Small intestine (tissue), 7 donors: ENCODE results near the gene ANKS6. TPM values are rescaled to one million over a fixed set of nuclear protein-coding genes. Genes with fewer than 3 reads are reported as not detected.

Source experiments
- DNase-seq, 2 donors: peaks; one replicate each; pipeline versions ENCODE4 v3.0.0 to v3.0.0-alpha.2; 2013
- FAIRE-seq: peaks from 2 replicates; lab custom pipeline; 2012; peaks lifted over from hg19 to GRCh38; lab: Jason Lieb, UNC
- H3K27ac ChIP-seq, 3 donors: one replicate each; pipeline ENCODE4 v1.5.1; 2013; ENCODE audit warnings: low read length in 2 of 3, mild to moderate bottlenecking in 2 of 3, control low read depth in 1 of 3, inconsistent platforms in 1 of 3, low read depth in 1 of 3, moderate library complexity in 1 of 3
- H3K27me3 ChIP-seq, 3 donors: one replicate each; pipeline ENCODE4 v1.6.1; 2013; ENCODE audit warnings: low read length in 3 of 3, inconsistent platforms in 1 of 3; ENCODE audit not compliant: control insufficient read depth in 3 of 3, insufficient read depth in 3 of 3
- H3K36me3 ChIP-seq, 3 donors: one replicate each; pipeline ENCODE4 v1.6.1; 2013; ENCODE audit warnings: low read length in 3 of 3, inconsistent platforms in 1 of 3, low read depth in 1 of 3, mild to moderate bottlenecking in 1 of 3, moderate library complexity in 1 of 3; ENCODE audit not compliant: control insufficient read depth in 3 of 3, insufficient read depth in 2 of 3
- H3K4me1 ChIP-seq, 3 donors: one replicate each; pipeline ENCODE4 v1.6.1; 2013; ENCODE audit warnings: low read length in 2 of 3, inconsistent platforms in 1 of 3, low read depth in 1 of 3, mild to moderate bottlenecking in 1 of 3, moderate library complexity in 1 of 3; ENCODE audit not compliant: control insufficient read depth in 3 of 3, insufficient read depth in 2 of 3
- H3K4me3 ChIP-seq, 3 donors: one replicate each; pipeline ENCODE4 v1.5.1; 2013; ENCODE audit warnings: low read length in 3 of 3, control low read depth in 1 of 3, inconsistent platforms in 1 of 3, low read depth in 1 of 3, mild to moderate bottlenecking in 1 of 3, moderate library complexity in 1 of 3
- H3K9me3 ChIP-seq, 2 donors: one replicate each; pipeline ENCODE4 v1.6.1; 2013; ENCODE audit warnings: low read depth in 1 of 2, low read length in 1 of 2; ENCODE audit not compliant: control insufficient read depth in 2 of 2, insufficient read depth in 1 of 2
- WGBS, 3 donors: extraction: QIAGEN DNeasy Blood & Tissue Kit; methylation state at CpG; one replicate each; pipeline ENCODE4 v1.1.7; 2013; 5-methylcytosine and 5-hydroxymethylcytosine counted together
- polyA plus RNA-seq, 4 donors: library from polyadenylated mRNA; stranded (reverse) in 3 of 4; unstranded in 1 of 4; fragments of 200-250 nt in 3 of 4; fragments of 120-200 nt in 1 of 4; gene quantifications; one replicate each; pipeline versions ENCODE4 v1.2.1 to v1.2.3, GENCODE V29; 2013
- donor health status: healthy with polysubstance abuse.
- donor health status: control.
- donor health status: control.
- donor health status: Bipolar disorder and iron deficiency.
- donor health status: healthy.

Gene ANKS6
- polyA plus RNA-seq, 4 donors, result 17.3 to 33.3 (median 19.3) TPM

DNA sequence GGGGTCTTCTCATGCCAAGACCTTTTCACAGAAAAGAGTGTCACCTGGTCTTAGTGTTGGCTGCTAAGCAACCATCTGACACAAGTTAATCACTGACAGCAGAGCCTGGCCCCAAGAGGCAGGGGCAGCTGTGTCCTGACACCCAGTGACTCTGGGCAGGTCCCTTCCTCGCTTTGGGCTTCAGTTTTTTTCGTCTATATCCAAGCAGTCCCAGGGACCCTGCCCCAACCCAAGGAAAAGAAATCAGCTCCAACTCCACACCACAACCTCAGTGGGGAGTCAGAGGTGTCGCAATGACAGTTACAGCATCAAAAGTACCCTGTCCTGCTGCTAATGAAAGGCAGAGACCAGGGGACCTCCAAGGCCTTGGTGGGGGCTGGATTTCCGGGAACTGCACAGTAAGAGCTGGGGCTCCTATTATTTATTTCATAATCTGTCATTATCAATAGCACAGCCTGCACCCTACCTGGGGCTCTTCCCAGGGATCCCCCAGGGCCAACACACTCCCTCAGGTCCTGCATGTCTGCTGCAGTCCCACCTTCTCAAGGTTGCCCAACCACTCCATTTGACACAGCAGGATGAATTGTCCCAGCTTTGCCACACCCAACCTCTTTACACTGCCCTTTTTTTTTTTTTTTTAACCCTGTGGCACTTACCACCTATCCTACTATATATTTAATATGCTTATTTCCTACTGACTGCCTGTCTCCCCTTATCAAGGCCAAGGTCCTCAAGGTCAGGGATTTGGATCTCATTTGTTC lies 9.4 kb downstream of the ANKS6 start:
- Histone ChIP-seq H3K9me3 (no peaks in the 10 kb centered on the region), H3K27ac (peak overlapping the region in 1 of 3 donors; percentile 71), H3K36me3 (peaks cover 0 to 51% (median 0%) of the 10 kb centered on the region in 3 donors), H3K4me3 (no peak overlapping the region), H3K27me3 (no peaks in the 10 kb centered on the region), H3K4me1 (peaks cover 0 to 49% (median 3%) of the 10 kb centered on the region in 3 donors)
- FAIRE-seq (no peak), DNase-seq (peak; percentile 67 to 70)
- WGBS, 3 donors, result 84 to 98% (median 89%) methylated on average over 4 of the region's 4 CpGs

- FAIRE-seq, result no peak
- Histone ChIP-seq H3K27me3 (no peaks in the 10 kb centered on the region), H3K27ac (no peak overlapping the region), H3K4me3 (no peak overlapping the region), H3K4me1 (peaks cover 0 to 54% (median 5%) of the 10 kb centered on the region in 3 donors), H3K36me3 (peaks cover 0 to 52% (median 2%) of the 10 kb centered on the region in 3 donors), H3K9me3 (no peaks in the 10 kb centered on the region)
- DNase-seq, result no peak
- 75 to 85% (median 83%) methylated on average over 11 of the region's 11 CpGs for WGBS, 3 donors
These were observed 11.2 kb downstream of the ANKS6 start for GRCh38 chr9:98784831-98785806.

- DNase-seq (no peak), FAIRE-seq (no peak)
- H3K27ac ChIP-seq, result peak overlapping the region in 2 of 3 donors; percentile 41 to 95
- H3K36me3 ChIP-seq, result peaks cover 0 to 47% (median 2%) of the 10 kb centered on the region in 3 donors
- H3K4me3 ChIP-seq, result no peak overlapping the region
- H3K9me3 ChIP-seq, result no peaks in the 10 kb centered on the region
- H3K4me1 ChIP-seq, result peaks cover 0 to 66% (median 5%) of the 10 kb centered on the region in 3 donors
- H3K27me3 ChIP-seq, result no peaks in the 10 kb centered on the region
- WGBS, 3 donors, result 94 to 96% (median 96%) methylated on average over 16 of the region's 16 CpGs
These were observed 12.7 kb downstream of the ANKS6 start for GRCh38 chr9:98783518-98784226.

- no peaks in the 10 kb centered on the region for H3K27me3 ChIP-seq
- no peaks in the 10 kb centered on the region for H3K9me3 ChIP-seq
- H3K4me1 ChIP-seq, result peaks cover 0 to 72% (median 4%) of the 10 kb centered on the region in 3 donors
- H3K36me3 ChIP-seq, result peaks cover 0 to 47% (median 2%) of the 10 kb centered on the region in 3 donors
- H3K4me3 ChIP-seq, result no peak overlapping the region
- DNase-seq (peak; percentile 95 to 99), FAIRE-seq (no peak)
- 25 to 67% (median 39%) methylated on average over 11 of the region's 11 CpGs for WGBS, 3 donors
- peak overlapping the region; percentile 87 to 95 (median 89) for H3K27ac ChIP-seq
These were observed 14.6 kb downstream of the ANKS6 start for GRCh38 chr9:98781588-98782383.

- peak overlapping the region in 2 of 3 donors; percentile 22 to 95 for H3K27ac ChIP-seq
- H3K4me1 ChIP-seq, result peaks cover 0 to 68% (median 3%) of the 10 kb centered on the region in 3 donors
- peaks cover 0 to 45% (median 2%) of the 10 kb centered on the region in 3 donors for H3K36me3 ChIP-seq
- H3K9me3 ChIP-seq, result no peaks in the 10 kb centered on the region
- DNase-seq (no peak), FAIRE-seq (no peak)
- WGBS, 3 donors, result 79 to 87% (median 79%) methylated on average over 11 of the region's 11 CpGs
- no peak overlapping the region for H3K4me3 ChIP-seq
- no peaks in the 10 kb centered on the region for H3K27me3 ChIP-seq
These were observed 16.2 kb downstream of the ANKS6 start for GRCh38 chr9:98780059-98780749.

- H3K27ac ChIP-seq, result peak overlapping the region in 2 of 3 donors; percentile 56 to 85
These were observed 17.4 kb downstream of the ANKS6 start for GRCh38 chr9:98778711-98779530.

More at GRCh38 chr9:98778711-98779530, 17.4 kb downstream of the ANKS6 start:
- FAIRE-seq (no peak), DNase-seq (peak; percentile 82 to 86)
- 40 to 63% (median 57%) methylated on average over 8 of the region's 8 CpGs for WGBS, 3 donors
- Histone ChIP-seq H3K4me3 (no peak overlapping the region), H3K36me3 (peaks cover 0 to 48% (median 2%) of the 10 kb centered on the region in 3 donors), H3K27me3 (no peaks in the 10 kb centered on the region), H3K4me1 (peaks cover 0 to 65% (median 3%) of the 10 kb centered on the region in 3 donors), H3K9me3 (no peaks in the 10 kb centered on the region)
